NCI-H1105 (cell line): Measurements from ENCODE around the gene CD74.
A peak's percentile ranks its signal among the peaks of the same experiment; 100 is the strongest.
"Not testable (repeated sequence)": the region's sequence is repeated elsewhere in the genome, so short reads cannot be mapped to it uniquely, and the experiment has no call there.

Experiments
- DNase-seq: peaks from one replicate; lab custom pipeline; 2025; lab: John Stamatoyannopoulos, UW

CD74 gene

DNA sequence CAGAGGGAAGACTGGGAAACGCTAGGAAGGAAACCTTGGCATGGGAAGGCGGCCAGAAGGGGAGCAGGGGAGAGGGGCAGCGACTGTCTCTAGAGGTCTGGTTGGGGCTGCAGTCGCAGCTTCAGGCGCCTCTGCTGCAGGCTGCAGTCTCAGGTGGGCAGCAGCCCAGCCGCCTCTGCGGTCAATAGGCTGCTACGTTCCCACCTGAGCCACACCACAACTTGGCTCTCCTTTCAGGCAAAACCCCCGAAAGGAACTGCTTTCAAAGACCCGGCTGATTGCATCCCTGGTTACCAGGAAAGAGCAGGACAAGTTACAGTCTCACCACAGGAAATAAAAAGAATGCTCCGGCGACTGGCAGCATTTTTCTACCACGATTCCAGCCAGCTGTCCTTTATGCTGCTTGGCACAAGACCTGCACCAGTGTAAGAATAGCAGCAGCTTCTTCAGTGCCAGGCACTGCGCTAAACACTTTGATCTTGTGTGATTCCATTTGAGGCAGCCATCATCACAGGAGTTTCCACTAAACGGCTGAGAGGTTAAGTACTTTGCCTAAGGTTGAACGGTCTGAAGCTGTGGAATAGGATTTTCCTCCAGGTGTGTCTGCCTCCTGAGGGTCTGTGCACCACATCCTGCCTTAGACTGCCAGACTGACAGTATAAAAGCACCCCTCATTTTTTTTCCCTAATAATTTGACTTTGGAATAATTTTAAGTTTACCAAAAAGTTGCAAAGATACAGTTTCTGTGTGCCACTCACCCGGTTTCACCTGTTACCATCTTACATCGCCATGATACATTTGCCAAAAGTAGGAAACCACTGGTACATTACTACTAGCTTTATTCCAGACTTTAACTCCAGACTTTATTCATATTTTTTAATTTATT, 29.3 kb upstream of the CD74 start:
- no peak for DNase-seq

DNA sequence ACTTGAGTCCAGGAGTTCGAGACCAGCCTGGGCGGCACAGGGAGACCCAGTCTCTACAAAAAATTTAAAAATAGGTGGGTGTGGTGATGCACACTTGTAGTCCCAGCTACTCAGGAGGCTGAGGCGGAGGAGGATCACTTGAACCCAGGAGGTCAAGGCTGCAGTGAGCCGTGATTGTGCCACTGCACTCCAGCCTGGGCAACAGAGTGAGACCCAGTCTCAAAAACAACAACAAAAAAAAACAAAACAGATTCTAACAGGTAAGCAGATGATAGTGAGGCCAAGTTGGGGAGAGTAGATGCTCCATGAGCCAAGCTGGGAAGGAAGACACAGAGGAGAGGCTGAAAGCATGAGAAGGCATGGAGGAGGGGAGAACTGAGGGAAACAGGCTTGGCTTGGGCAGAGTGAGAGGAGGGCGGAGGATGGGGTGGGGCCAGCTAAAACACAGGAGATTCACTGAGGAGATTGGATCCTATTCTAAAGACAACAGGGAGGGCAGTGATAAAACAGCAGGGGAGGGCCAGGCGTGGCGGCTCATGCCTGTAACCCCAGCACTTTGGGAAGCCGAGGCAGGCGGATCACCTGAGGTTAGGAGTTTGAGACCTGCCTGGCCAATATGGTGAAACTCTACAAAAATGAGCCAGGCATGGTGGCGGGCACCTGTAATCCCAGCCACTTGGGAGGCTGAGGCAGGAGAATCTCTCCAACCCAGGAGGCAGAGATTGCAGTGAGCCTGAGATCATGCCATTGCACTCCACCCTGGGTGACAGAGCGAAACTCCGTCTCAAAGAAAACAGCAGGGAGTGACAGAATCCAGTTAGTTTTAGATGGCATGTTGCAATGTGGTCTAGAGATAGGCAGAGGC, 28.5 kb upstream of the CD74 start:
- DNase-seq: no peak

DNA sequence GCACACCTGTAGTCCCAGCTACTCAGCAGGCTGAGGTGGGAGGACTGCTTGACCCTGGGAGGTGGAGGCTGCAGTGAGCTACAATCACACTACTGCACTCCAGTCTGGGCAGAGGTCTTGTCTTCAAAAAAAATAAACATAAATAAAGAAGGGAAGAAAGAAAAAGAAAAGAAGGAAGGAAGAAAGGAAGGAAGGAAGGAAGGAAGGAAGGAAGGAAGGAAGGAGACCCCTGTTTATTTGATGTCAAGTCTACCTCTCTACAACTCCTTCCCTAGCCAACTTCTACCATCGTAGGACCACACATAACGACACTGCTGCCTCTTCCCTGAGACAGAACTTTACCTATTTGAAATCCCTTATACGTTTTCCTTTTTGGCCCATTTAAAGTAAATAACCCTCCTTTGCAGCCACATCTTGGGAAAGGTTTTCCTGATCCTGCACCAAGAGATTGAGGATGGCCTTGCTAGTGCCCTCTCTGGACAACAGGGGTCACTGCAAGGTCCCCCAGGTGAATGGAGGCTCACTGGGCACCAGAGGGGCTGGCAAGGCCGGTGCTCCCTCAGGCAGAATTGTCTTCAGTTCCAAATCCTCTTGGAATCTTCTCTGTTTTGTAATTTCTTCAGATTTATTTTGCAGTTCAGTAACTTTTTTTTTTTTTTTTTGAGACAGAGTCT, 26.3 kb upstream of the CD74 start:
- no peak for DNase-seq

DNA sequence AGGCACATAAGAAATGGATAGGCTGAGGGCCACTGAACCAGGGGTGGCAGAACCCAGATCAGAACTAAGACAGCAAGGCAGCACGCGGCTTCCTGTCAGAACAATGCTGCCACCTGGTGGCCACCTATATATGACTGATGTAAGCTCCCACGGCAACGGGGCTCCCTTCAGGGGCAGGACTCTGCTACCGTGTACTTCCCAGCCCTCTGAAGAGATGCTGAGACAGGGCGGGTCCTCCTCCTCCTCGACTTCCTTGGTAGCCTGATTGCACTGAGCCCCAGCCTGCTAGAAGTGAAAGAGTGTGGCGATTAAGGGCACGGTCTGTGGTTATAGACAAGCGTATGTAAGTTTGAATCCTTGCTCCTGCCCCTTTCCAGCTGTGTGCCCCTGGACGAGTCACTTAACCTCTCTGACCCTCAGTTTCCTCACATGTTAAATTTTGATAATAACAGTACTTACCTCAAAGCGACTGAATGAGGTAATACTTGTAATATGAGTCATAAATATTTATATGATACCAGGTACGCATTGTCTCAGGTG, 23.5 kb upstream of the CD74 start:
- DNase-seq: peak; percentile 52

DNA sequence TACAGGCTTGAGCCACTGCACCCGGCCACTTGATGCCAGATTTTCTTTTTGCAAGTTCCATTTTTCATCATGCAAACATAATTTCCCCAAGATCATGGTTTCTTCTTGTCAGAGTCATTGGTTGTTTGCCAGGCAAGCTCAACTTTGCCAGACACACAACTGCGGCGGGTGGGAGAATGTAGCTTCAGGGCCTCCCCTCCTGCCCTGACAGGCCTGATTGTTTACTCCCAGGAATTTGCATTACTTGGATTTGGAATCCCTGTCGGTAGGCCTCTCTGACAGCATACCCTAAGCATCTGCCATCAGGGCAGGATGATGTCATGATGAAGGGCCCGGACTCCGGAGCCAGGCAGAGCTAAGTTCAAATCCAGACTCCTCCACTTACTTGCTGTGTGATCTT, 21.8 kb upstream of the CD74 start:
- DNase-seq: no peak

DNA sequence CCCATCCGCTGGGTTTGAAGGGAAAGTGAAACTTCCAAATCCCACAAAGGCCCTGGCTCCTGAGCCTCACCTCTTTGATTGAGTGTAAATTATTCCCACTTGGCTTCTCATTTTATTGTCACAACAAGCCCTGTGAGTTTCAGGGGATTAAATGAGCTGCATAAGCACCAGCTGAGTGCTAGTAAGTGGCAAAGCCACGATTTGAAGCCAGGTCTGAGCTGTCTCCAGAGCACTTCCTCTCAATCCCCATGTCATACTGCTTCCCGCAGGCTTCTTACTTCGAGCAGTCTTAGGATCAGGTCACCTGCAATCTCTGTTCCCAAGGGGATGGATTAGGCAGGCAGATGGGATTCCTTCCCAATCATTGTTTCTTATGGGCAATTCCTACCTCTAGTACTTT, 18.9 kb upstream of the CD74 start:
- DNase-seq: no peak

DNA sequence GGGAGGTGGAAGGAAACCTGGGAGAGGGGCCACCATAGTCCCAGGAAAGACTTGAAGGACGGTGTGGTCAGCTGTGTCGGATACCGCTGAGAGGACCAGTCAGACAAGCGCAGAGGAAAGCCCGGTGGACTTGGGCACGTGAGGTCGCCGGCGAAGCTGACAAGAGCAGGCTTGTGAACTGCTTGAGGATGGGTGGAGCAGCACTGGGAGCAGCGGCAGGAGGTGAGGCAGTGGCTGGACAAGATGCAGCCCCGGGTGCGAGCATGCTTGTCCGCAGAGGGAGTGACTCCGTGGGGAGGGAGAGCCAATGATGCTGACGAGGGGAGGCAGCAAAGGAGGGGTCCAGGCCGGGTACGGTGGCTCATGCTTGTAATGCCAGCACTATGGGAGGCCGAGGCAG, 18.3 kb upstream of the CD74 start:
- no peak for DNase-seq

DNA sequence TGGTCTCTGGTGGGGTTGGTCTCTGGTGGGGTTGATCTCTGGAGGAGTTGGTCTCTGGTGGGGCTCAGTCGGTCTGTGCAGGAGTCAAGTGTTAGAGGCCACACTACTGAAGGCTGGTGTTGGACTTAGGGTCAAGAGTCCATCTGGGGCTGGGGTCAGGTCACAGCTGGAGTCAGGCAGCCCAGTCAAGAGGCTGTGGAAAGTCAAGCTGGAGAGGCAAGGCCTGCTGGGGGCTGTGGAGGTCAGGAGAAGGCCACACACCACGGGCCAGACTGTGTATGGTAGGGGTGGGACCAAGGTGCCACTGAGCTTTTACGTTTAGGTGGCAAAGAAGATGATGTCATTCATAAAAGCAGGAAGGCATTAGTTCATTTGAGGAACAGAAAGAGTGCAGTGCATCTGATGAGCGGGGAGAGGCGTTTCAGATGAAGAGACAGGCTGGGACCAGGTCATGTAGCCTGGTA, 16.7 kb upstream of the CD74 start:
- DNase-seq: no peak

DNA sequence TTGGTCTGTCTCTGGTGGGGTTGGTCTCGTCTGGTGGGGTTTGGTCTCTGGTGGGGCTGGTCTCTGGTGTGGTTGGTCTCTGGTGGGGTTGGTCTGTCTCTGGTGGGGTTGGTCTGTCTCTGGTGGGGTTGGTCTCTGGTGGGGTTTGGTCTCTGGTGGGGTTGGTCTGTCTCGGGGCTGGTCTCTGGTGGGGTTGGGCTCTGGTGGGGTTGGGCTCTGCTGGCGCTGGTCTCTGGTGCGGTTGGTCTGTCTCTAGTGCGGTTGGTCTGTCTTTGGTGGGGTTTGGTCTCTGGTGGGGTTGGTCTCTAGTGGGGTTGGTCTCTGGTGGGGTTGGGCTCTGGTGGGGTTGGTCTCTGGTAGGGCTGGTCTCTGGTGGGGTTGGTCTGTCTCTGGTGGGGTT, 16.3 kb upstream of the CD74 start:
- DNase-seq: no peak

DNA sequence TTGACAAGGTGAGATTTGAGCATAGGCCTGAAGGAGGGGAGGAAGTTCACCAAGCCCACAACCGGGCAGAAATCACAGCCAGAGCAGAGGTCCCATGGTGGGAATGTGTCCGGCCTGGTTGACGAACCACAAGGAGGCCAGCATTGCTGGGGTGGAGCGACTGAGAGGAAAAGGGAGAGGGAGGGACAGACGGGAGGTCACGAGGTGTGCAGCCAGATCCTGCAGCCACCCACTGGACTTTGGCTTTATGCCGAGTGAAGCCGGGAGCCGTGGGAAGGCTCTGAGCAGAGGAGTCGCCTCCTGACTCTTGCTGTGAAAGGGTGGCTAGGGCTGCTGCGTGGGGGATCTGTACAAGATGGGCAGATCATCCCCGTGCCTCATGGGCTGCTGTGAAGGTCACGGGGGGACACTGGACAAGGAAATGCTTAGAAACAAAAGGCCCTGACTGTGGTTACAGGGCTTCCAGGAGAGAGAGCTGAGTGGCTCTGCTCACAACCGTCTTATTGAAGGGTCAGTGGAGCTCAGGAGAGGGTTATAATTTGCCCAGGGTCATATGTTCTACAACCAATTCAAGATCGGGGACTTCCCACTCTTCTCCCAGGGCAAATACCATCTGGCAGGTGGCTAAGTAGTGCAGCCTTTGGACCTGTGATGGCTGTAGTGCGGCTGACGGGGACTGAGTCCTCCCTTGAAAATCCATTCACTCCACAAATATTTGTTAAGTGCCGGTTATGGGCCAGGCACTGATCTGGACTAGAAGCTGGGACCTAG, 15.6 kb upstream of the CD74 start:
- no peak for DNase-seq

DNA sequence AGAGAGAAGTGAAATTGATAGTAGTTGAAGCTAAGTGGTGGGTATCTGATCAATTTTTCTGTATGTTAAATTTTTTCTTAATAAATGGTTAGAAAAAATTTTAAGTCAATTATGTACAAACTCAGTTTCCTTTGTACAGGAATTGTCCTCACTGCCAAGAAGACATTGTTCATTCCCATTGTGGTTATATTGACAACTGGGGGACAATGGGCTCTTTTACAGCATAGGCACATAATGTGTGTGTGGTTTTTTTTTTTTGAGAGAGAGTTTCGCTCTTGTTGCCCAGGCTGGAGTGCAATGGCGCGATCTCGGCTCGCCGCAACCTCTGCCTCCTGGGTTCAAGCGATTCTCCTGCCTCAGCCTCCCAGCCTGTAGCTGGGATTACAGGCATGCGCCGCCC, 13.5 kb upstream of the CD74 start:
- DNase-seq: not testable (repeated sequence)

DNA sequence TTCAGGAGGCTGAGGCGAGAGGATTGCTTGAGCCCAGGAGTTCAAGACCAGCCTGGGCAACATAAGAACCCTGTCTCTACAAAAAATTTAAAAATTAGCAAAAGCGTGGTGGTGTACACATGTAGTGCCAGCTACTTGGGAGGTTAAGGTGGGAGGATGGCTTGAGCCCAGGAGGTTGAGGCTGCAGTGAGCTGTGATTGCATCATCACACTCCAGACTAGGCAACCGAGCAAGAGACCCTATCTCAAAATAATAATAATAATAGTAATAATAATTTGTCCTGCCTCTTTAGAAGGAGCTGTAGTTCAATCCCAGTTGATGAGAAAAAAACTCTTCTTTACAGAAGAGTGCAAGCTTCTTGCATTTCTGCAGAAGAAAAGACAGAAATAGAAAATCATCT, 10.0 kb upstream of the CD74 start:
- DNase-seq: no peak

DNA sequence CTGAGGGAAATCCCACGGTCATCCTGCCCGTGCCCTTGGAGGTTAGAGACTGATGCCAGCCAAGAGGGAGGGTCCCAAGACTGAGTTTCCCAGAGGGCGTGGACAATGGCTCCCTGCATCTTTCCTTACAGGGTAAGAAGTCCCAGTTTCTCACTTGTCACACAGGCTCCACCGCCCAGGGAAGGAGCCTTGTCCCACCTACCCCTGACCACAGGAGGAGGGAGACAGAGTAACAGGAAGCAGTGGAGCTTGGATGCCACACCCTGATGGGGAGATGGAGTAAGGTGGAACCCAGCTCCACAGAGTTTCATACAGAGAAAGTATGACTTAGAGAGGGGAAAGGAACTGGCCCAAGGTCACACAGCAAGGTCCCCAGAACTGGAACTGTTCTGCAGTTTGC, 9.4 kb upstream of the CD74 start:
- no peak for DNase-seq

DNA sequence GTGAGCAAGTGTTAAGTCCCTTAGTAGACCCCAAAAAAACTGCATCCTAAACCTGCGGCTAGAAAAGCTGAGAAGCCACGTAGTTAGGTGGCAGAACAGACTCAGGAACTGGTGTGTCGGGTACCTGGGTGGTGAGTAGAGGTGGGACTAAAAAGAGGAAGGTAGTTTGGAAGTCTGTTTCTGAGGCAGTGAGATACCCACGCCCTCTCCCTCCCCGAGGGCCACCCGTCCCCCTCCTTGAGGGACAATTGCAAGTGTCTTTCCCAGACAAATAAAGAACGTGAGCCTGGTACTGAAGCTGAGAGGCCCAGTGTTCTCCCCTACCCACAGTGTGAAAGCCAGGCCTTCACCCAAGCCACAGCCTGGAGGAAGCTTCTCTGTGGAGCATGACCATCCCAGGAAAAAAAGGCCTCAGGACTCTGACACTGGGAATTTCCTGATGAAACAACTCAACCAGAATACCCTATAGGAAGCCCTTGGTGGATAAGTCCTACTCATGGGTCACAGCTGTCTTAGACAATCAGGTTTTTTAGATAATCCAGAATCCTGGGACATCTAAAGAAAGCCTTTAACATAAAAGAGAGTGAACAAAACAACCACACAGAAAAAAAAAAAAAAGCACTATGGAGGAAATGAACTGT, 7.0 kb upstream of the CD74 start:
- DNase-seq: no peak

DNA sequence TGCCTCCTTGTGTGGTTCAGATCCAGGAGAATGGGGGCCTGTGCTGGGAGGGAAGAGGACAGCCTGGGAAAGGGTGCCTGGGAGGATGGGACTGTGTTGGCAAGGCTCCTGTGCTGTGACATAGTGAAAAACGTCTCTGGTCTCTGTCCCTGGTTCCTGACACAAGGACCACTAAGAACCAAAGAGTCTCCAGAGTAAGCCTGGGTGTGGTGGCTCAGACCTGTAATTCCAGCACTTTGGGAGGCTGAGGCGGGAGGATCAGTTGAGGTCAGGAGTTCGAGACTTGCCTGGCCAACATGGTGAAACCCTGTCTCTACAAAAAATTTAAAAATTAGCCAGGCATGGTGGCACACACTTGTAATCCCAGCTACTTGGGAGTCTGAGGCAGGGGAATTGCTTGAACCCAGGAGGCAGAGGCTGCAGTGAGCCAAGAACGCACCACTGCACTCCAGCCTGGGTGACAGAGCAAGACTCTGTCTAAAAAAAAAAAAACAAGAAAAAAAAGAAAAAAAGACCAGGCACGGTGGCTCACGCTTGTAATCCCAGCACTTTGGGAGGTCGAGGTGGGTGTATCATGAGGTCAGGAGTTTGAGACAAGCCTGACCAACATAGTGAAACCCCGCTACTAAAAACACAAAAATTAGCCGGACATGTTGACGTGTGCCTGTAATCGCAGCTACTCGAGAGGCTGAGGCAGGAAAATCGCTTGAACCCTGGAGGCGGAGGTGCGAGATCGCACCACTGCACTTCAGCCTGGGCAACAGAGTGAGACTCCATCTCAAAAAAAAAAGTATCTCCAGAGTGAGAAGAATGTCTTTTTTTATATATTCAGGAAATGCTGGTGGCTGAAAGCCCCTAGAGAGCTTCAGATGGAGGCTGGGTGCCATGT, 1.4 kb upstream of the CD74 start:
- DNase-seq: not testable (repeated sequence)

DNA sequence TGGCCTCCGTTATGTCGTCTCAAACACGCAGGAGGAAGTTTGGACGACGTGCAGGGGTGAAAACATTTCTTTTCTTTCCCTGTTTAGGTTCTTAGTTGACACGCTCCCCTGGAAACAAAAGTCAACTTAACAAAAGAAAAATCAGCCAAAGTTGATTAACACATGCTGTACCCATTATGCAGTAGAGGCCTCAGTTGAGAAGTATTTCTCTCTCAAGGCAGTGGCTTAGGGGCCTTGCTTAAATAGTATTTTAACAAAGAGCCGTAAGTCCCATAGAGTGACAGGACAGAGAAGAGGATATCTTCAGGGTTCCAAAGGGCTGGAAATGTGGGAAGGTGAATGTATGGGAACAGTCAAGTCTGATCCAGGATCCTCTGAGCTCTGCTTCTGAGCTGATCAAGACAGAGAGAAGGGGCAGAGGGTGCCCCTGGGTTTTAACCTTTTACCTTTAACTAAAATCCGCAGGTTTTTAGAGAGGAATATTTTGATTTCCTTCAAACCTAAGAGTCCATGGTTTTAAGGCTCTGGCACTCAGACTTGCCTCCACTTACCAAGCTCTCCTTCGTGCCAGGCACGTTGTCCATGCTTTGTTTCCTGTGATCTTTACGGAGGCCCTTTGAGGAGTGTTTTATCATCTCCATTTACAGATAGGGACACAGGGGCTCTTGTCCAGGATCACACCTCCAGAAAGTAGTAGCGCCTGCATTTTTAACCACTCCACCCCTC, 629 bp upstream of the CD74 start:
- no peak for DNase-seq

DNA sequence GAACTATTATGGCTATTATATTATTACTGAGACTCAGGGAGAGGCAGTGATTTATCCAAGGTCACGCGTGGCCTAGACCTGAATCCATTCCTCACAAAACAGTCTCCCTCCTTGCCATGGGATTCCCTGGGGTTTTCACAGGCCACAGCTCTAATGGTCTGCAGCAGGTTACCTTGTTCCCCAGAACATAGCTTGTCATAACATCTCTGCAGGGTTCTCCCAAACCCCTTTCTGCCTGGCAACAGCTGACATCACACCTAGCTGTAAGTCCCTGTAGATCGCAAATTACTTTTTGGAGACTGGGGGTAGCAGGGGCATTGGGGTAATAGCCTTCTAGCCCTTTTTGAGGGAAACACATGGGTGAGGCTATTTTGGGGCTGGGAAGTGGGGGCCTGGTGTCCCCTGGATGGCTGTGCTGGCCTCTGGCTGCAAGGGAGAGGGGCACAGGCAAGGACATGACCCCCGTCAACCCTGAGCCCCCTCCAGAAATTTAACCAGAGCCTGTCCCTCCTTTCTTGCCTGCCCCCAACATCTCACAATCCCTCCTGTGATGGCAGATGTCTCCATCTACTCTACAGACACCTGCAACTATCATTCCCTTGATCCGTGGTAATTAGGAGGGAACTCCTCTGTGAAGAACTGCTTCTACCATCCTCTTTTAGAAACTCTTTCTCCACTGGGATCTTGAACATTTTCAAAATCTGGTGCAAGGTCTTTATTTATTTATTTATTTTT, 1.3 kb downstream of the CD74 start:
- DNase-seq: no peak

DNA sequence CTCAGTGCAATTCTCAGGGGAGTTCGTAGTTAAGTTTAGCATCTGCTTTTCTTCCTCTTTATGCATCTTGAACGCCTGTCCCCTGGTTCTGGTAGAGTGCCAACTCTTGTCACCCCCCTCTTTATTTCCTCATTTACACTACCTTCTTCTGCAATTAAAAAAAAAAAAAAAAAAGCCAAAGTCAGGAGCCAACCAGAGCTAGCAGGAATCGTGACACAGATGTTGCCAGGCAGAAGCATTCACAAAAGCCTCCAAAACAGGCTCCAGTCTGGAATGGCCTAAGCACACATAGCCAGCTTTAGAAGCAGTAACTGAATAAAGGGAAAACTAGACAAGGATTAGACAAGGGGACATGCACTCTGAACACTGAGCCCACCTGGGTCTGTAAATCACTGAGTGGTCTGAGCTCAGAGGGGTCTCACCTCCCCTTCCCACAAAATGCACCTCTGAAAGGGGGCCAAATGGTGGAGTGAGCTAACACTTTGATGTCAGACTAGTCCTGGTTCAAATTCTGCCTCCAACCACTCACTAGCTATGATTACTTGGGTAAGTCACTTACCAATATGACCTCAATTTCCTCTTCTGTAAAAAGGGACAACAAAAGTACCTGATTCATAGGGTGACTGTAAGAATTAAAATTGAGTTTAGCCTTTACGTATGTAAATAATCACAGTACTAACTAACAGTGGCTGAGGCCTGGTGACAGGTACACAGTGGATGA, 2.0 kb downstream of the CD74 start:
- peak; percentile 26 for DNase-seq
